ENCODE data around the gene EXOC6B.

The EXOC6B gene

GRCh38 chr2:72454189-72454588 is 371.6 kb downstream of the EXOC6B start:
- H3K79me2 ChIP-seq (ENCODE audit: control insufficient read depth, insufficient read depth, low read length): no peaks in the 10 kb centered on the region

GRCh38 chr2:72442270-72442669 is 383.6 kb downstream of the EXOC6B start:
- no peaks in the 10 kb centered on the region for H3K79me1 ChIP-seq (ENCODE audit: low read length)
- no peak overlapping the region for H4K8ac ChIP-seq (ENCODE audit: low read depth, low read length)
- no peak overlapping the region for H3K4ac ChIP-seq (ENCODE audit: low read depth, low read length)
- no CpG with 5 or more reads among the region's 2 CpGs for WGBS (ENCODE audit: extremely low coverage, insufficient coverage, low lambda C conversion rate)
- H3K27ac ChIP-seq (ENCODE audit: low read depth, low read length): no peak overlapping the region
- no peaks in the 10 kb centered on the region for H3K27me3 ChIP-seq (ENCODE audit: insufficient read depth, low read length, poor library complexity)
- no peak overlapping the region for H3K23ac ChIP-seq (ENCODE audit: low read length)
- H3K4me3 ChIP-seq (ENCODE audit: low read length): no peak overlapping the region
- no peak overlapping the region for H2BK5ac ChIP-seq (ENCODE audit: low read length)
- no peak overlapping the region for H2BK15ac ChIP-seq (replicated peaks; ENCODE audit: low read depth)
- no peak overlapping the region for H3K56ac ChIP-seq (ENCODE audit: low read length)
- no peak overlapping the region for H2BK120ac ChIP-seq (ENCODE audit: low read depth, low read length)
- H2AK5ac ChIP-seq (ENCODE audit: low read length): no peak overlapping the region
- no peaks in the 10 kb centered on the region for H3K4me1 ChIP-seq (ENCODE audit: control insufficient read depth, low read depth, low read length)
- no peaks in the 10 kb centered on the region for H3K79me2 ChIP-seq (ENCODE audit: control insufficient read depth, insufficient read depth, low read length)
- no peak overlapping the region for H4K5ac ChIP-seq (ENCODE audit: low read length)
- no peak for DNase-seq
- no peaks in the 10 kb centered on the region for H3K36me3 ChIP-seq (ENCODE audit: control insufficient read depth, insufficient read depth, low read length)
- H3K18ac ChIP-seq (ENCODE audit: low read length): no peak overlapping the region
- H3K9ac ChIP-seq (ENCODE audit: low read length): no peak overlapping the region
- H3K4me2 ChIP-seq (ENCODE audit: low read length): no peak overlapping the region

More at GRCh38 chr2:72454189-72454588, 371.6 kb downstream of the EXOC6B start:
- Histone ChIP-seq H2BK5ac (ENCODE audit: low read length) (no peak overlapping the region), H3K56ac (ENCODE audit: low read length) (no peak overlapping the region), H2AK5ac (ENCODE audit: low read length) (no peak overlapping the region), H3K27me3 (ENCODE audit: insufficient read depth, low read length, poor library complexity) (no peaks in the 10 kb centered on the region), H3K23ac (ENCODE audit: low read length) (no peak overlapping the region), H3K4me1 (ENCODE audit: control insufficient read depth, low read depth, low read length) (no peaks in the 10 kb centered on the region), H3K79me1 (ENCODE audit: low read length) (no peaks in the 10 kb centered on the region), H2BK15ac (replicated peaks; ENCODE audit: low read depth) (no peak overlapping the region), H3K36me3 (ENCODE audit: control insufficient read depth, insufficient read depth, low read length) (no peaks in the 10 kb centered on the region), H4K5ac (ENCODE audit: low read length) (no peak overlapping the region), H3K4ac (ENCODE audit: low read depth, low read length) (no peak overlapping the region), H3K4me2 (ENCODE audit: low read length) (no peak overlapping the region), H3K27ac (ENCODE audit: low read depth, low read length) (no peak overlapping the region), H3K9ac (ENCODE audit: low read length) (no peak overlapping the region), H3K18ac (ENCODE audit: low read length) (no peak overlapping the region), H4K8ac (ENCODE audit: low read depth, low read length) (no peak overlapping the region), H2BK120ac (ENCODE audit: low read depth, low read length) (no peak overlapping the region), H3K4me3 (ENCODE audit: low read length) (no peak overlapping the region)
- no peak for DNase-seq
- WGBS (ENCODE audit: extremely low coverage, insufficient coverage, low lambda C conversion rate): no CpG with 5 or more reads among the region's 4 CpGs

- H3K79me1 ChIP-seq (ENCODE audit: low read length): no peaks in the 10 kb centered on the region
- H3K27me3 ChIP-seq (ENCODE audit: insufficient read depth, low read length, poor library complexity): no peaks in the 10 kb centered on the region
- no peak overlapping the region for H3K23ac ChIP-seq (ENCODE audit: low read length)
- no peak overlapping the region for H2BK5ac ChIP-seq (ENCODE audit: low read length)
- no peak overlapping the region for H4K8ac ChIP-seq (ENCODE audit: low read depth, low read length)
- no peak overlapping the region for H2BK15ac ChIP-seq (replicated peaks; ENCODE audit: low read depth)
- H3K56ac ChIP-seq (ENCODE audit: low read length): no peak overlapping the region
- H3K79me2 ChIP-seq (ENCODE audit: control insufficient read depth, insufficient read depth, low read length): no peaks in the 10 kb centered on the region
- H4K5ac ChIP-seq (ENCODE audit: low read length): no peak overlapping the region
- no peaks in the 10 kb centered on the region for H3K4me1 ChIP-seq (ENCODE audit: control insufficient read depth, low read depth, low read length)
- H3K27ac ChIP-seq (ENCODE audit: low read depth, low read length): no peak overlapping the region
- H3K4me2 ChIP-seq (ENCODE audit: low read length): no peak overlapping the region
- H3K4ac ChIP-seq (ENCODE audit: low read depth, low read length): no peak overlapping the region
- peak; percentile 5 for DNase-seq
- no peak overlapping the region for H3K9ac ChIP-seq (ENCODE audit: low read length)
- H3K4me3 ChIP-seq (ENCODE audit: low read length): no peak overlapping the region
- H3K18ac ChIP-seq (ENCODE audit: low read length): no peak overlapping the region
- no peak overlapping the region for H2BK120ac ChIP-seq (ENCODE audit: low read depth, low read length)
- H3K36me3 ChIP-seq (ENCODE audit: control insufficient read depth, insufficient read depth, low read length): no peaks in the 10 kb centered on the region
- no peak overlapping the region for H2AK5ac ChIP-seq (ENCODE audit: low read length)
- no CpG with 5 or more reads among the region's 5 CpGs for WGBS (ENCODE audit: extremely low coverage, insufficient coverage, low lambda C conversion rate)
Measured at GRCh38 chr2:72439892-72440291, 385.9 kb downstream of the EXOC6B start.

- no peak overlapping the region for H4K8ac ChIP-seq (ENCODE audit: low read depth, low read length)
Measured at GRCh38 chr2:72438364-72438763, 387.5 kb downstream of the EXOC6B start.

GRCh38 chr2:72431737-72432136 is 394.1 kb downstream of the EXOC6B start:
- Histone ChIP-seq H3K79me1 (ENCODE audit: low read length) (no peaks in the 10 kb centered on the region), H4K8ac (ENCODE audit: low read depth, low read length) (no peak overlapping the region), H3K79me2 (ENCODE audit: control insufficient read depth, insufficient read depth, low read length) (no peaks in the 10 kb centered on the region), H3K56ac (ENCODE audit: low read length) (no peak overlapping the region), H3K4me3 (ENCODE audit: low read length) (no peak overlapping the region), H3K27ac (ENCODE audit: low read depth, low read length) (no peak overlapping the region), H2BK15ac (replicated peaks; ENCODE audit: low read depth) (no peak overlapping the region), H3K18ac (ENCODE audit: low read length) (no peak overlapping the region), H3K23ac (ENCODE audit: low read length) (no peak overlapping the region), H3K9ac (ENCODE audit: low read length) (no peak overlapping the region), H3K36me3 (ENCODE audit: control insufficient read depth, insufficient read depth, low read length) (no peaks in the 10 kb centered on the region), H4K5ac (ENCODE audit: low read length) (no peak overlapping the region), H2AK5ac (ENCODE audit: low read length) (no peak overlapping the region), H2BK5ac (ENCODE audit: low read length) (no peak overlapping the region), H3K27me3 (ENCODE audit: insufficient read depth, low read length, poor library complexity) (no peaks in the 10 kb centered on the region), H3K4ac (ENCODE audit: low read depth, low read length) (no peak overlapping the region), H2BK120ac (ENCODE audit: low read depth, low read length) (no peak overlapping the region), H3K4me1 (ENCODE audit: control insufficient read depth, low read depth, low read length) (no peaks in the 10 kb centered on the region), H3K4me2 (ENCODE audit: low read length) (no peak overlapping the region)
- WGBS (ENCODE audit: extremely low coverage, insufficient coverage, low lambda C conversion rate): no CpG with 5 or more reads among the region's 4 CpGs
- no peak for DNase-seq

More at GRCh38 chr2:72438364-72438763, 387.5 kb downstream of the EXOC6B start:
- no peak overlapping the region for H3K4me3 ChIP-seq (ENCODE audit: low read length)
- no peaks in the 10 kb centered on the region for H3K79me2 ChIP-seq (ENCODE audit: control insufficient read depth, insufficient read depth, low read length)
- no peak for DNase-seq
- no peaks in the 10 kb centered on the region for H3K27me3 ChIP-seq (ENCODE audit: insufficient read depth, low read length, poor library complexity)
- H3K4me1 ChIP-seq (ENCODE audit: control insufficient read depth, low read depth, low read length): no peaks in the 10 kb centered on the region
- no peak overlapping the region for H3K56ac ChIP-seq (ENCODE audit: low read length)
- H3K9ac ChIP-seq (ENCODE audit: low read length): no peak overlapping the region
- H3K4me2 ChIP-seq (ENCODE audit: low read length): no peak overlapping the region
- no peak overlapping the region for H2BK15ac ChIP-seq (replicated peaks; ENCODE audit: low read depth)
- no peak overlapping the region for H3K4ac ChIP-seq (ENCODE audit: low read depth, low read length)
- no peak overlapping the region for H3K23ac ChIP-seq (ENCODE audit: low read length)
- no peak overlapping the region for H3K27ac ChIP-seq (ENCODE audit: low read depth, low read length)
- no peaks in the 10 kb centered on the region for H3K79me1 ChIP-seq (ENCODE audit: low read length)
- WGBS (ENCODE audit: extremely low coverage, insufficient coverage, low lambda C conversion rate): no CpG with 5 or more reads among the region's 3 CpGs
- no peak overlapping the region for H3K18ac ChIP-seq (ENCODE audit: low read length)
- no peak overlapping the region for H4K5ac ChIP-seq (ENCODE audit: low read length)
- H2AK5ac ChIP-seq (ENCODE audit: low read length): no peak overlapping the region
- H2BK120ac ChIP-seq (ENCODE audit: low read depth, low read length): no peak overlapping the region
- H3K36me3 ChIP-seq (ENCODE audit: control insufficient read depth, insufficient read depth, low read length): no peaks in the 10 kb centered on the region
- H2BK5ac ChIP-seq (ENCODE audit: low read length): no peak overlapping the region
